Neural cell (in vitro differentiated cells): ENCODE results near the gene ATP11A. TPM values are rescaled to one million over a fixed set of nuclear protein-coding genes. Genes with fewer than 3 reads are reported as not detected.

Experiments
- H2AFZ ChIP-seq: fragments of 200-600, 300-800 bp; sonication (generic), shearing (Covaris generic); 2 replicates; pipeline ENCODE4 v1.6.0; 2014; ENCODE audit warnings: low read depth, mild to moderate bottlenecking, antibody characterized with exemption, low read length, moderate library complexity
- H3F3A ChIP-seq: fragments of 200-600 bp; shearing (Covaris generic); 2 replicates; pipeline ENCODE4 v1.6.1; 2016; ENCODE audit warnings: mild to moderate bottlenecking, moderate library complexity, mixed read lengths, antibody characterized with exemption, low read length; ENCODE audit not compliant: insufficient read depth, poor library complexity, severe bottlenecking
- H3K27ac ChIP-seq: fragments of 200-600, 300-800 bp; sonication (generic), shearing (Covaris generic); 2 replicates; pipeline ENCODE4 v1.5.1; 2014; ENCODE audit warnings: mild to moderate bottlenecking, low read length, moderate library complexity
- H3K27me3 ChIP-seq: fragments of 300-800, 200-600 bp; sonication (generic), shearing (Covaris generic); 2 replicates; pipeline ENCODE4 v1.6.0; 2014; ENCODE audit warnings: mild to moderate bottlenecking, low read depth, low read length, moderate library complexity; ENCODE audit not compliant: insufficient read depth
- H3K36me3 ChIP-seq: fragments of 300-800, 200-600 bp; sonication (generic), shearing (Covaris generic); 2 replicates; pipeline ENCODE4 v1.5.1; 2014; ENCODE audit warnings: mild to moderate bottlenecking, antibody characterized with exemption, low read length, moderate library complexity; ENCODE audit not compliant: insufficient read depth
- H3K4me2 ChIP-seq: fragments of 300-800, 200-600 bp; sonication (generic), shearing (Covaris generic); 2 replicates; pipeline ENCODE4 v1.6.0; 2014; ENCODE audit warnings: mild to moderate bottlenecking, low read length
- H3K4me3 ChIP-seq: fragments of 300-800, 200-600 bp; sonication (generic), shearing (Covaris generic); 2 replicates; pipeline ENCODE4 v1.5.1; 2014; ENCODE audit warnings: mild to moderate bottlenecking, low read length, moderate library complexity
- H3K79me2 ChIP-seq: fragments of 200-600 bp; shearing (Covaris generic); replicated peaks from 2 replicates; pipeline ENCODE4 v1.6.0; 2014; ENCODE audit warnings: mild to moderate bottlenecking, low read length, moderate library complexity; ENCODE audit not compliant: insufficient read depth
- H3K9ac ChIP-seq: fragments of 300-800, 200-600 bp; sonication (generic), shearing (Covaris generic); 2 replicates; pipeline ENCODE4 v1.6.1; 2016; ENCODE audit warnings: mild to moderate bottlenecking, low read length, mixed read lengths
- H3K9me2 ChIP-seq: fragments of 200-600 bp; shearing (Covaris generic); 2 replicates; pipeline ENCODE4 v1.6.1; 2016; ENCODE audit warnings: mild to moderate bottlenecking, low read length, mixed read lengths; ENCODE audit not compliant: insufficient read depth
- H3K9me3 ChIP-seq: fragments of 200-600, 300-800 bp; sonication (generic), shearing (Covaris generic); 2 replicates; pipeline ENCODE4 v1.6.1; 2016; ENCODE audit warnings: mild to moderate bottlenecking, mixed run types, low read length, moderate library complexity, mixed read lengths
- H4K20me1 ChIP-seq: fragments of 200-600 bp; shearing (Covaris generic); 2 replicates; pipeline ENCODE4 v1.6.1; 2016; ENCODE audit warnings: mild to moderate bottlenecking, mixed run types; ENCODE audit not compliant: insufficient read depth
- EP300 ChIP-seq: fragments of 450-650 bp; conservative IDR thresholded peaks from 2 replicates; pipeline ENCODE4 v1.6.1; 2014; ENCODE audit warnings: antibody characterized with exemption, mild to moderate bottlenecking, moderate library complexity; ENCODE audit not compliant: poor library complexity, severe bottlenecking
- EZH2 ChIP-seq: fragments of 200-600, 300-800 bp; shearing (Covaris generic), sonication (generic); IDR thresholded peaks from 2 replicates; pipeline ENCODE4 v1.6.1; 2014; ENCODE audit warnings: antibody characterized with exemption, low read length, borderline replicate concordance, mild to moderate bottlenecking; ENCODE audit not compliant: insufficient read depth, poor library complexity, severe bottlenecking
- MXI1 ChIP-seq: fragments of 450-650 bp; conservative IDR thresholded peaks from 2 replicates; pipeline ENCODE4 v1.6.1; 2014; ENCODE audit warnings: antibody characterized with exemption, mild to moderate bottlenecking; ENCODE audit not compliant: poor library complexity, severe bottlenecking
- POLR2AphosphoS5 ChIP-seq: IDR thresholded peaks from 2 replicates; pipeline ENCODE4 v1.6.1; 2012
- RAD21 ChIP-seq: fragments of 450-650 bp; conservative IDR thresholded peaks from 2 replicates; pipeline ENCODE4 v1.6.1; 2014; ENCODE audit warnings: antibody characterized with exemption, mild to moderate bottlenecking, moderate library complexity
- SMC3 ChIP-seq: fragments of 450-650 bp; conservative IDR thresholded peaks from 2 replicates; pipeline ENCODE4 v1.6.1; 2014; ENCODE audit warnings: antibody characterized with exemption, mild to moderate bottlenecking, moderate library complexity; ENCODE audit not compliant: poor library complexity
- TAF1 ChIP-seq: IDR thresholded peaks from 2 replicates; pipeline ENCODE4 v1.6.1; 2012; ENCODE audit warnings: low read depth
- polyA plus RNA-seq: library from polyadenylated mRNA; depleted of rRNA; stranded (reverse); fragments of >200 nt; gene quantifications from 2 replicates; pipeline ENCODE4 v1.2.3, GENCODE V29; 2014
- TF ChIP-seq, protein P1 (sequence below): fragments of 450-650 bp; IDR thresholded peaks from 2 replicates; pipeline ENCODE4 v1.5.1; 2014; ENCODE audit warnings: antibody characterized with exemption, mild to moderate bottlenecking, moderate library complexity; ENCODE audit not compliant: poor library complexity, severe bottlenecking
- TF ChIP-seq, protein P2 (sequence below): IDR thresholded peaks from 2 replicates; pipeline ENCODE4 v1.6.1; 2012; ENCODE audit warnings: borderline replicate concordance

ATP11A gene
- polyA plus RNA-seq, 1 donor from 2014 or later = 3.0 TPM

DNA sequence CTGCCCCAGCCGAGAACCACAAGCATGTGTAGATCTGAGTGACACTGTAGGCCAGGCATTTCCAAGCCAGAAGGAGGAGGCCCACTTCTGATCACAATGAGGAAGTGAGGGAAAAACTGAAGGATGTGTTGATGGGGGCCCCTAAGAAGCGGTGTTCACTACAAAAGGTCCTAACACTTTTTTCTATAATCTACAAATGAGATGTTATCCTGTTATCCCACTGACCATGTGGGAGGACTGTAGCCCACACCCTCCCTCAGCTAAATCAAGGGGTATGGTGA is 180.2 kb downstream of the ATP11A start:
- no peaks in the 10 kb centered on the region for H3F3A ChIP-seq
- no peak overlapping the region for H2AFZ ChIP-seq
- no peak overlapping the region for H3K4me2 ChIP-seq
- no peaks in the 10 kb centered on the region for H3K9me2 ChIP-seq
- H3K9ac ChIP-seq = no peak overlapping the region
- H3K9me3 ChIP-seq = no peaks in the 10 kb centered on the region
- TF ChIP-seq MXI1 = no peak
- no peak for TF ChIP-seq EP300
- TF ChIP-seq POLR2AphosphoS5 = no peak
- TF ChIP-seq, protein P1, sequence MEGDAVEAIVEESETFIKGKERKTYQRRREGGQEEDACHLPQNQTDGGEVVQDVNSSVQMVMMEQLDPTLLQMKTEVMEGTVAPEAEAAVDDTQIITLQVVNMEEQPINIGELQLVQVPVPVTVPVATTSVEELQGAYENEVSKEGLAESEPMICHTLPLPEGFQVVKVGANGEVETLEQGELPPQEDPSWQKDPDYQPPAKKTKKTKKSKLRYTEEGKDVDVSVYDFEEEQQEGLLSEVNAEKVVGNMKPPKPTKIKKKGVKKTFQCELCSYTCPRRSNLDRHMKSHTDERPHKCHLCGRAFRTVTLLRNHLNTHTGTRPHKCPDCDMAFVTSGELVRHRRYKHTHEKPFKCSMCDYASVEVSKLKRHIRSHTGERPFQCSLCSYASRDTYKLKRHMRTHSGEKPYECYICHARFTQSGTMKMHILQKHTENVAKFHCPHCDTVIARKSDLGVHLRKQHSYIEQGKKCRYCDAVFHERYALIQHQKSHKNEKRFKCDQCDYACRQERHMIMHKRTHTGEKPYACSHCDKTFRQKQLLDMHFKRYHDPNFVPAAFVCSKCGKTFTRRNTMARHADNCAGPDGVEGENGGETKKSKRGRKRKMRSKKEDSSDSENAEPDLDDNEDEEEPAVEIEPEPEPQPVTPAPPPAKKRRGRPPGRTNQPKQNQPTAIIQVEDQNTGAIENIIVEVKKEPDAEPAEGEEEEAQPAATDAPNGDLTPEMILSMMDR = no peak
- TF ChIP-seq EZH2 = no peak
- TF ChIP-seq SMC3 = no peak
- no peak for TF ChIP-seq TAF1
- TF ChIP-seq, protein P2, sequence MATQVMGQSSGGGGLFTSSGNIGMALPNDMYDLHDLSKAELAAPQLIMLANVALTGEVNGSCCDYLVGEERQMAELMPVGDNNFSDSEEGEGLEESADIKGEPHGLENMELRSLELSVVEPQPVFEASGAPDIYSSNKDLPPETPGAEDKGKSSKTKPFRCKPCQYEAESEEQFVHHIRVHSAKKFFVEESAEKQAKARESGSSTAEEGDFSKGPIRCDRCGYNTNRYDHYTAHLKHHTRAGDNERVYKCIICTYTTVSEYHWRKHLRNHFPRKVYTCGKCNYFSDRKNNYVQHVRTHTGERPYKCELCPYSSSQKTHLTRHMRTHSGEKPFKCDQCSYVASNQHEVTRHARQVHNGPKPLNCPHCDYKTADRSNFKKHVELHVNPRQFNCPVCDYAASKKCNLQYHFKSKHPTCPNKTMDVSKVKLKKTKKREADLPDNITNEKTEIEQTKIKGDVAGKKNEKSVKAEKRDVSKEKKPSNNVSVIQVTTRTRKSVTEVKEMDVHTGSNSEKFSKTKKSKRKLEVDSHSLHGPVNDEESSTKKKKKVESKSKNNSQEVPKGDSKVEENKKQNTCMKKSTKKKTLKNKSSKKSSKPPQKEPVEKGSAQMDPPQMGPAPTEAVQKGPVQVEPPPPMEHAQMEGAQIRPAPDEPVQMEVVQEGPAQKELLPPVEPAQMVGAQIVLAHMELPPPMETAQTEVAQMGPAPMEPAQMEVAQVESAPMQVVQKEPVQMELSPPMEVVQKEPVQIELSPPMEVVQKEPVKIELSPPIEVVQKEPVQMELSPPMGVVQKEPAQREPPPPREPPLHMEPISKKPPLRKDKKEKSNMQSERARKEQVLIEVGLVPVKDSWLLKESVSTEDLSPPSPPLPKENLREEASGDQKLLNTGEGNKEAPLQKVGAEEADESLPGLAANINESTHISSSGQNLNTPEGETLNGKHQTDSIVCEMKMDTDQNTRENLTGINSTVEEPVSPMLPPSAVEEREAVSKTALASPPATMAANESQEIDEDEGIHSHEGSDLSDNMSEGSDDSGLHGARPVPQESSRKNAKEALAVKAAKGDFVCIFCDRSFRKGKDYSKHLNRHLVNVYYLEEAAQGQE = no peak
- TF ChIP-seq RAD21 = no peak
- H3K27ac ChIP-seq = no peak overlapping the region
- no peaks in the 10 kb centered on the region for H3K79me2 ChIP-seq
- no peak overlapping the region for H3K4me3 ChIP-seq
- no peaks in the 10 kb centered on the region for H4K20me1 ChIP-seq
- H3K27me3 ChIP-seq = no peaks in the 10 kb centered on the region
- no peaks in the 10 kb centered on the region for H3K36me3 ChIP-seq

DNA sequence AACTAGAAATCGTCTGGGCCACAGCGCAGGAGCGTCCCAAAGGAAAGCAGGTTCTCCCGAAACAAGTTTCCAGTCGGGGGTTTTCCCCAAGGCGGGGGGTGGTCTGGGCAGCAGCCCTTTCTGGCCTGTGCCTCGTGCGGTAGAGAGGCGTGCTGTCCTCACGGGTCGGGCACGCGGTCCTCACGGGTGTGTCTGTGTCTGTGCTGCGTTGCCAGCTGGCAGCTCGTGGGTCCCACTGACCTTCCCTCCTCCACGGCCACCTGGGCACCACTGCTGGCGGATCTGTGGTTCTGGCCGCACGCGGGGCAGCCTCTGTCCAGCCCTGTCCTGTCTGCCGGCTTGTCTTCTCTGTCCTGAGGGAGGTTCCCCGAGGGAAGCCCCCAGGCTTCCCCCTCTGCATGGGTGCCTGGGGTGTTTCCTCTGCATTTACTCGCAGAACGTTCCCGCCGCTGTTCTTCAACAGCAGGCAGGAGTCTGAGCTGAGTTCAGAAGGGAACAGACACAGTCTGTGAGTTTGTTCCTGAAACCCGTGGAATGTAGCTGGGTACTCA is 181.0 kb downstream of the ATP11A start:
- no peaks in the 10 kb centered on the region for H3K27me3 ChIP-seq
- no peaks in the 10 kb centered on the region for H3K9me3 ChIP-seq
- no peaks in the 10 kb centered on the region for H4K20me1 ChIP-seq
- TF ChIP-seq, protein P2 = no peak
- TF ChIP-seq POLR2AphosphoS5 = no peak
- TF ChIP-seq EZH2 = no peak
- no peak for TF ChIP-seq SMC3
- TF ChIP-seq, protein P1 = no peak
- no peak for TF ChIP-seq TAF1
- no peak for TF ChIP-seq RAD21
- TF ChIP-seq MXI1 = no peak
- TF ChIP-seq EP300 = no peak
- H3K9me2 ChIP-seq = no peaks in the 10 kb centered on the region
- H2AFZ ChIP-seq = no peak overlapping the region
- no peaks in the 10 kb centered on the region for H3K79me2 ChIP-seq
- no peak overlapping the region for H3K4me2 ChIP-seq
- H3K4me3 ChIP-seq = no peak overlapping the region
- H3K27ac ChIP-seq = no peak overlapping the region
- no peak overlapping the region for H3K9ac ChIP-seq
- no peaks in the 10 kb centered on the region for H3F3A ChIP-seq
- no peaks in the 10 kb centered on the region for H3K36me3 ChIP-seq
